H1 (cell line): ENCODE measurements around the gene NEURL2. TPM values are rescaled to one million over a fixed set of nuclear protein-coding genes. Genes with fewer than 3 reads are reported as not detected.
A peak's percentile ranks its signal among the peaks of the same experiment; 100 is the strongest.

ENCODE experiments used
- CTCF ChIA-PET: fragments of 300-600 bp; sonication (Branson Sonifier 250); formaldehyde crosslinking; loops from one replicate; lab custom pipeline; 2021; ENCODE audit not compliant: partially characterized antibody; lab: Charles Lee
- POLR2A ChIA-PET: fragments of 300-600 bp; sonication (Branson Sonifier 250); formaldehyde crosslinking; loops from one replicate; lab custom pipeline; 2021; ENCODE audit warnings: inconsistent platforms; ENCODE audit not compliant: partially characterized antibody; lab: Charles Lee
- DNase-seq, 2 experiments: peaks; one replicate each; pipeline versions ENCODE4 v3.0.0 to v3.0.0-alpha.2; 2010 to 2022; ENCODE audit warnings: low spot score in 2 of 2, low read depth in 1 of 2, mixed read lengths in 1 of 2
- FAIRE-seq: peaks from 2 replicates; lab custom pipeline; 2011; peaks lifted over from hg19 to GRCh38; lab: Jason Lieb, UNC
- H2AFZ ChIP-seq: 2 replicates; pipeline ENCODE4 v1.8.1; 2012; ENCODE audit warnings: low read length, inconsistent platforms
- H2AK5ac ChIP-seq: 2 replicates; pipeline ENCODE4 v1.6.1; 2013; ENCODE audit warnings: low read depth, low read length
- H2BK120ac ChIP-seq: replicated peaks from 2 replicates; pipeline ENCODE3; 2013; ENCODE audit warnings: low read depth, low read length, inconsistent platforms
- H2BK12ac ChIP-seq: 2 replicates; pipeline ENCODE4 v1.6.1; 2013; ENCODE audit warnings: low read depth, low read length
- H2BK15ac ChIP-seq: 2 replicates; pipeline ENCODE4 v1.6.1; 2013; ENCODE audit warnings: low read length
- H2BK20ac ChIP-seq: 2 replicates; pipeline ENCODE4 v1.6.1; 2013; ENCODE audit warnings: low read length
- H2BK5ac ChIP-seq: 2 replicates; pipeline ENCODE4 v1.6.1; 2013; ENCODE audit warnings: low read depth, low read length
- H3K14ac ChIP-seq: 2 replicates; pipeline ENCODE4 v1.6.1; 2013; ENCODE audit warnings: inconsistent platforms; ENCODE audit not compliant: insufficient read length
- H3K18ac ChIP-seq: 2 replicates; pipeline ENCODE4 v1.6.1; 2013; ENCODE audit warnings: low read length; ENCODE audit errors: extremely low read depth
- H3K23ac ChIP-seq: 2 replicates; pipeline ENCODE4 v1.6.1; 2013; ENCODE audit warnings: inconsistent platforms; ENCODE audit not compliant: insufficient read length
- H3K23me2 ChIP-seq: 2 replicates; pipeline ENCODE4 v1.6.1; 2013; ENCODE audit warnings: low read depth, low read length
- H3K27ac ChIP-seq: 2 replicates; pipeline ENCODE4 v1.6.1; 2011; ENCODE audit warnings: low read depth, low read length, inconsistent platforms
- H3K27me3 ChIP-seq, 4 experiments: replicated peaks in 1 of 4; 1 replicate in 1 of 4; 2 replicates in 3 of 4; pipeline versions ENCODE4 v1.6.1 to v1.8.1; 2011 to 2013; ENCODE audit warnings: low read length in 3 of 4, mild to moderate bottlenecking in 3 of 4, inconsistent platforms in 2 of 4, mixed read lengths in 2 of 4, moderate library complexity in 1 of 4; ENCODE audit not compliant: control insufficient read depth in 3 of 4, insufficient read depth in 3 of 4; ENCODE audit errors: extremely low read depth in 1 of 4
- H3K36me3 ChIP-seq, 4 experiments: 2 replicates each; pipeline versions ENCODE4 v1.6.1 to v1.8.1; 2011 to 2013; ENCODE audit warnings: mild to moderate bottlenecking in 4 of 4, low read length in 3 of 4, moderate library complexity in 2 of 4, control low read depth in 1 of 4, inconsistent platforms in 1 of 4; ENCODE audit not compliant: insufficient read depth in 4 of 4, control insufficient read depth in 2 of 4
- H3K4ac ChIP-seq: replicated peaks from 2 replicates; pipeline ENCODE3; 2013; ENCODE audit warnings: low read length, low read depth, mixed read lengths, inconsistent platforms; ENCODE audit not compliant: insufficient read length
- H3K4me1 ChIP-seq, 4 experiments: replicated peaks in 1 of 4; 1 replicate in 1 of 4; 2 replicates in 3 of 4; pipeline versions ENCODE4 v1.6.1 to v1.8.1; 2011 to 2013; ENCODE audit warnings: low read length in 3 of 4, inconsistent platforms in 2 of 4, mixed read lengths in 1 of 4; ENCODE audit not compliant: insufficient read depth in 4 of 4, control insufficient read depth in 3 of 4
- H3K4me2 ChIP-seq, 2 experiments: 2 replicates each; pipeline versions ENCODE4 v1.6.1 to v1.8.1; 2011 to 2013; ENCODE audit warnings: low read depth in 2 of 2, low read length in 2 of 2, control low read depth in 1 of 2, inconsistent platforms in 1 of 2, mild to moderate bottlenecking in 1 of 2; ENCODE audit not compliant: insufficient read depth in 1 of 2
- H3K4me3 ChIP-seq, 4 experiments: fragments of 200-600, 300-600 bp in 1 of 4; sonication (generic), shearing (Covaris generic), sonication (Bioruptor Twin) in 1 of 4; 2 replicates each; pipeline versions ENCODE4 v1.5.1 to v1.8.1; 2011 to 2016; ENCODE audit warnings: low read length in 4 of 4, low read depth in 3 of 4, control low read depth in 2 of 4, inconsistent platforms in 2 of 4, mild to moderate bottlenecking in 2 of 4, mixed read lengths in 1 of 4, moderate library complexity in 1 of 4; ENCODE audit not compliant: insufficient read depth in 2 of 4; ENCODE audit errors: extremely low read depth in 1 of 4
- H3K56ac ChIP-seq: replicated peaks from 2 replicates; pipeline ENCODE3; 2013; ENCODE audit warnings: low read depth, mild to moderate bottlenecking, mixed read lengths, low read length, inconsistent platforms; ENCODE audit not compliant: insufficient read length
- H3K79me1 ChIP-seq: 2 replicates; pipeline ENCODE4 v1.6.1; 2013; ENCODE audit warnings: low read depth, low read length, control low read depth
- H3K79me2 ChIP-seq, 2 experiments: 2 replicates each; pipeline versions ENCODE4 v1.6.1 to v1.8.1; 2012 to 2013; ENCODE audit warnings: low read length in 2 of 2, mild to moderate bottlenecking in 2 of 2, inconsistent platforms in 1 of 2; ENCODE audit not compliant: insufficient read depth in 2 of 2, control insufficient read depth in 1 of 2
- H3K9ac ChIP-seq, 4 experiments: replicated peaks in 1 of 4; 1 replicate in 1 of 4; 2 replicates in 3 of 4; pipeline versions ENCODE4 v1.6.1 to v1.8.1; 2011 to 2013; ENCODE audit warnings: low read depth in 3 of 4, low read length in 3 of 4, control low read depth in 2 of 4, mild to moderate bottlenecking in 2 of 4, moderate library complexity in 2 of 4, inconsistent platforms in 1 of 4; ENCODE audit errors: extremely low read depth in 1 of 4
- H3K9me3 ChIP-seq, 2 experiments: 2 replicates each; pipeline versions ENCODE4 v1.6.1 to v1.8.1; 2012 to 2013; ENCODE audit warnings: mild to moderate bottlenecking in 2 of 2, moderate library complexity in 2 of 2, control low read depth in 1 of 2, inconsistent platforms in 1 of 2, low read depth in 1 of 2, low read length in 1 of 2, mixed read lengths in 1 of 2; ENCODE audit not compliant: insufficient read depth in 2 of 2
- H4K20me1 ChIP-seq, 2 experiments: replicated peaks in 1 of 2; 2 replicates each; pipeline versions ENCODE3 to v1.8.1; 2011 to 2013; ENCODE audit warnings: inconsistent platforms in 2 of 2, low read length in 2 of 2, mild to moderate bottlenecking in 1 of 2; ENCODE audit not compliant: insufficient read depth in 2 of 2, control insufficient read depth in 1 of 2
- H4K5ac ChIP-seq: 2 replicates; pipeline ENCODE4 v1.6.1; 2013; ENCODE audit warnings: low read length, low read depth, mixed read lengths, inconsistent platforms; ENCODE audit not compliant: insufficient read length
- H4K8ac ChIP-seq: 2 replicates; pipeline ENCODE4 v1.8.0; 2013; ENCODE audit warnings: mild to moderate bottlenecking, moderate library complexity, low read length, inconsistent platforms; ENCODE audit not compliant: insufficient read depth; ENCODE audit errors: extremely low read depth
- H4K91ac ChIP-seq: replicated peaks from 2 replicates; pipeline ENCODE3; 2013; ENCODE audit warnings: low read length, mixed read lengths, inconsistent platforms; ENCODE audit not compliant: insufficient read length
- BRCA1 ChIP-seq: IDR thresholded peaks from 2 replicates; pipeline ENCODE4 v1.6.1; 2012; ENCODE audit warnings: low read depth, low read length, improper control_type of control experiment
- POLR2A ChIP-seq, 2 experiments: IDR thresholded peaks; 1 replicate in 1 of 2; 2 replicates in 1 of 2; pipeline ENCODE4 v1.6.1; 2011; ENCODE audit warnings: low read depth in 2 of 2, low read length in 2 of 2, mild to moderate bottlenecking in 2 of 2; ENCODE audit errors: control extremely low read depth in 1 of 2
- POLR2AphosphoS5 ChIP-seq: IDR thresholded peaks from 2 replicates; pipeline ENCODE4 v1.6.1; 2011; ENCODE audit warnings: low read depth, low read length
- SAP30 ChIP-seq: fragments of 300-600 bp; sonication (generic); IDR thresholded peaks from 2 replicates; pipeline ENCODE4 v1.7.1; 2012; ENCODE audit warnings: low read length, moderate library complexity, mild to moderate bottlenecking, inconsistent platforms; ENCODE audit not compliant: insufficient read depth, insufficient replicate concordance
- SIN3A ChIP-seq, 2 experiments: IDR thresholded peaks in 1 of 2; conservative IDR thresholded peaks in 1 of 2; 2 replicates each; pipeline ENCODE4 v1.6.1; 2011 to 2012; ENCODE audit warnings: low read length in 2 of 2, improper control_type of control experiment in 1 of 2, low read depth in 1 of 2, mild to moderate bottlenecking in 1 of 2
- SIX5 ChIP-seq: IDR thresholded peaks from 2 replicates; pipeline ENCODE4 v1.6.1; 2011; ENCODE audit warnings: mild to moderate bottlenecking, low read depth, low read length
- WGBS, 2 experiments: shearing (Covaris generic) in 1 of 2; methylation state at CpG; one replicate each; pipeline versions ENCODE4 v1.1.6 to v1.1.7; 2013 to 2015; ENCODE audit warnings: low lambda C conversion rate in 2 of 2, mixed read lengths in 2 of 2, inconsistent platforms in 1 of 2, low coverage in 1 of 2, missing lambda C conversion rate in 1 of 2; ENCODE audit not compliant: insufficient replicate concordance in 2 of 2, insufficient coverage in 1 of 2, insufficient read length in 1 of 2; ENCODE audit errors: extremely low coverage in 1 of 2, missing lambda C conversion rate in 1 of 2; 5-methylcytosine and 5-hydroxymethylcytosine counted together
- polyA plus RNA-seq, 7 experiments: library from polyadenylated mRNA; depleted of rRNA in 3 of 7; stranded (reverse) in 5 of 7; unstranded in 2 of 7; fragments of >200 nt in 5 of 7; fragments of 200-250 nt in 2 of 7; gene quantifications; 1 replicate in 5 of 7; 2 replicates in 1 of 7; 4 replicates in 1 of 7; pipeline versions ENCODE4 v1.2.1 to v1.2.3, GENCODE V29; 2011 to 2013; ENCODE audit warnings: missing spikeins in 2 of 7, mixed read lengths in 2 of 7
- total RNA-seq: library from RNA; stranded (reverse); fragmentation: NEBNext Ultra II Directional; extraction: Animal tissue kit (Norgen Biotek cat#: 25700); gene quantifications from 2 replicates; pipeline ENCODE4 v1.2.1, GENCODE V29; 2021

Gene NEURL2
- total and polyA plus RNA-seq, 2 of the 8 experiments (the other 6 are each of a cell fraction or from before 2014, with no cell fraction given) = 6.9 TPM

DNA sequence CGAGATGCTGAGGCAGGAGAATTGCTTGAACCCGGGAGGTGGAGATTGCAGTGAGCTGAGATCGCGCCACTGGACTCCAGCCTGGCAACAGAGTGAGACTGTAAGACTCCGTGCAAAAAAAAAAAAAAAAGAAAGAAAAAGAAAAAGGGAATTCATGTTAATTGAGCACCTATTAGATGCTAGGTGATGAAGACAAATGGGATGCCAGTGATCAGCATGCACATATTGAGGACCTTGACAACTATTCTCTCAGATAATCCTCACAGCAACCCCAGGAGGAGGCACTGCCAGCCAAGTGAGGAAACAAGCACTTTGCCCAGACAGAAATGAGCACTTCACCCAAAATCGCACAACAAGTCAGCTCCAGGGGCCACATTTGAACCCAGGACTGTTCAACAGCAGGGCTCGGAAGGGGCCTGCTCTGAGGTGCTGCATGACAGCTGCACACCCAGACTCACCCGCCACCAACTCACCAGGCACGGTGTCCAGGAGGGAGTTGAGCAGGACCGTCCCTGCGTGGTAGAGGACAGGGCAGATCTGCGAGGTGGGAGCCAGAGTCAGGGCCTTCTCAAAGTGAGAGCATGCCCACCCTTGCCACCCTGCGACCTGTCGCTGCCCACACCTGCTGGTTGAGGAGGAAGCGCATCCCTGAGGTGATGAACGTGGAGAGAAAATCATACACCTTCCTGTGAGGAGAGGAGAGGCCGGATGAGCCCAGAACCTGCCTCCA is 16.4 kb upstream of the NEURL2 start:
- Histone ChIP-seq H2BK20ac (no peak overlapping the region), H3K9ac (no peak overlapping the region), H3K4me3 (no peak overlapping the region), H3K18ac (no peak overlapping the region), H3K27ac (no peak overlapping the region), H3K14ac (no peak overlapping the region), H4K5ac (no peak overlapping the region), H3K4me1 (peaks cover 0 to 2% (median 0%) of the 10 kb centered on the region in 4 experiments; a peak in 3 of 7 replicates), H3K23ac (no peak overlapping the region), H2AFZ (no peak overlapping the region), H4K8ac (no peak overlapping the region), H2BK5ac (no peak overlapping the region), H3K56ac (no peak overlapping the region), H2BK120ac (no peak overlapping the region), H3K36me3 (peaks cover 9 to 48% (median 37%) of the 10 kb centered on the region in 4 experiments), H2BK12ac (no peak overlapping the region), H4K91ac (no peak overlapping the region), H3K4ac (no peak overlapping the region), H3K4me2 (no peak overlapping the region), H2AK5ac (no peak overlapping the region), H3K79me1 (no peaks in the 10 kb centered on the region; the same call in 1 of the 2 replicates), H3K9me3 (no peaks in the 10 kb centered on the region), H3K79me2 (0 out of 4 replicates have a peak, but pooled peaks cover 0 to 3% of the 10 kb centered on the region in 2 experiments), H3K23me2 (peaks cover 11% of the 10 kb centered on the region; the same call in 1 of the 2 replicates), H4K20me1 (peaks cover 2 to 12% of the 10 kb centered on the region in 2 experiments), H2BK15ac (no peak overlapping the region), H3K27me3 (no peaks in the 10 kb centered on the region)
- WGBS, 2 experiments = 92% methylated on average over 14 of the region's 17 CpGs; no CpG with 5 or more reads in 1 of the 2 experiments
- ChIA-PET POLR2A (interaction anchor here (0.9 to 9.2 kb wide), 10 partner anchors 8 to 66 kb away, joined by 3 to 172 read pairs (median 4); partner anchors contain the start of genes CTSA, NEURL2 and PCIF1), CTCF (interaction anchor here (2.0 kb wide), 1 partner anchor 17 kb away, joined by 6 read pairs; no protein-coding TSS in a partner anchor)
- DNase-seq (no peak), FAIRE-seq (no peak)
- TF ChIP-seq POLR2A (IDR thresholded peaks at IDR 0.05; ENCODE audit: control extremely low read depth in 1 of 2, low read depth in 2 of 2, low read length in 2 of 2) (0 out of 3 replicates have a peak, but pooled peaks of 1 of the 2 experiments have one; percentile 46), BRCA1 (no peak), SIN3A (conservative IDR thresholded peaks at IDR 0.05 in 1 of 2, IDR thresholded peaks at IDR 0.05 in 1 of 2; ENCODE audit: low read depth in 1 of 2, low read length in 2 of 2) (no peak), POLR2AphosphoS5 (0 out of 2 replicates have a peak, but pooled peaks have one; percentile 21), SIX5 (no peak), SAP30 (no peak)
